ENCODE results near the gene SOS2.
"Not testable (repeated sequence)": the region's sequence is repeated elsewhere in the genome, so short reads cannot be mapped to it uniquely, and the experiment has no call there.

Gene SOS2

GRCh38 chr14:50229681-50230080, 1.7 kb downstream of the SOS2 start:
- no peak for DNase-seq (ENCODE audit: insufficient read length, low spot score)
- FAIRE-seq = peak; percentile 59

GRCh38 chr14:50228313-50228712, 3.1 kb downstream of the SOS2 start:
- no peak for FAIRE-seq

GRCh38 chr14:50225974-50226297, 5.4 kb downstream of the SOS2 start:
- FAIRE-seq = no peak
- no peak for DNase-seq (ENCODE audit: insufficient read length, low spot score)

More at GRCh38 chr14:50228313-50228712, 3.1 kb downstream of the SOS2 start:
- no peak for DNase-seq (ENCODE audit: insufficient read length, low spot score)

GRCh38 chr14:50225067-50225973, 6.1 kb downstream of the SOS2 start:
- FAIRE-seq (no peak), DNase-seq (ENCODE audit: insufficient read length, low spot score) (no peak)

- DNase-seq (ENCODE audit: insufficient read length, low spot score) (no peak), FAIRE-seq (no peak)
Measured at GRCh38 chr14:50222055-50222613, 9.2 kb downstream of the SOS2 start.

- no peak for DNase-seq (ENCODE audit: insufficient read length, low spot score)
- no peak for FAIRE-seq
Measured at GRCh38 chr14:50218501-50218900, 12.9 kb downstream of the SOS2 start.

- FAIRE-seq (no peak), DNase-seq (ENCODE audit: insufficient read length, low spot score) (no peak)
Measured at GRCh38 chr14:50215416-50215815, 16.0 kb downstream of the SOS2 start.

GRCh38 chr14:50213795-50214194, 17.6 kb downstream of the SOS2 start:
- DNase-seq (ENCODE audit: insufficient read length, low spot score) (no peak), FAIRE-seq (no peak)

- FAIRE-seq = no peak
- DNase-seq (ENCODE audit: insufficient read length, low spot score) = no peak
Measured at GRCh38 chr14:50212726-50213125, 18.7 kb downstream of the SOS2 start.

GRCh38 chr14:50210074-50210473, 21.3 kb downstream of the SOS2 start:
- FAIRE-seq = no peak

GRCh38 chr14:50198499-50198898, 32.9 kb downstream of the SOS2 start:
- DNase-seq (ENCODE audit: insufficient read length, low spot score) (no peak), FAIRE-seq (no peak)

More at GRCh38 chr14:50210074-50210473, 21.3 kb downstream of the SOS2 start:
- DNase-seq (ENCODE audit: insufficient read length, low spot score) = no peak

- DNase-seq (ENCODE audit: insufficient read length, low spot score) (no peak), FAIRE-seq (no peak)
Measured at GRCh38 chr14:50191499-50191898, 39.9 kb downstream of the SOS2 start.

GRCh38 chr14:50186107-50186506, 45.3 kb downstream of the SOS2 start:
- DNase-seq (ENCODE audit: insufficient read length, low spot score) (no peak), FAIRE-seq (no peak)

- DNase-seq (ENCODE audit: insufficient read length, low spot score) (no peak), FAIRE-seq (no peak)
Measured at GRCh38 chr14:50173891-50174290, 57.5 kb downstream of the SOS2 start.

GRCh38 chr14:50171895-50172294, 59.5 kb downstream of the SOS2 start:
- FAIRE-seq (no peak), DNase-seq (ENCODE audit: insufficient read length, low spot score) (no peak)

GRCh38 chr14:50167381-50167780, 64.0 kb downstream of the SOS2 start:
- DNase-seq (ENCODE audit: insufficient read length, low spot score); FAIRE-seq: not testable (repeated sequence)

GRCh38 chr14:50156111-50156510, 75.3 kb downstream of the SOS2 start:
- no peak for FAIRE-seq

GRCh38 chr14:50148799-50149198, 82.6 kb downstream of the SOS2 start:
- no peak for FAIRE-seq
- no peak for DNase-seq (ENCODE audit: insufficient read length, low spot score)

More at GRCh38 chr14:50156111-50156510, 75.3 kb downstream of the SOS2 start:
- DNase-seq (ENCODE audit: insufficient read length, low spot score) = no peak

GRCh38 chr14:50139192-50139591, 92.2 kb downstream of the SOS2 start:
- DNase-seq (ENCODE audit: insufficient read length, low spot score) = no peak
- no peak for FAIRE-seq

GRCh38 chr14:50127802-50128201, 103.6 kb downstream of the SOS2 start:
- DNase-seq (ENCODE audit: insufficient read length, low spot score) (no peak), FAIRE-seq (no peak)

- FAIRE-seq (no peak), DNase-seq (ENCODE audit: insufficient read length, low spot score) (no peak)
Measured at GRCh38 chr14:50123062-50123461, 108.3 kb downstream of the SOS2 start.

GRCh38 chr14:50122291-50122690, 109.1 kb downstream of the SOS2 start:
- no peak for DNase-seq (ENCODE audit: insufficient read length, low spot score)
- FAIRE-seq = no peak
